HepG2 (cell line): Measurements from ENCODE around the gene SPI1. TPM values are rescaled to one million over a fixed set of nuclear protein-coding genes. Genes with fewer than 3 reads are reported as not detected.

Source experiments
- CEBPB ChIP-seq: IDR thresholded peaks from 2 replicates; pipeline ENCODE4 v1.6.1; 2011; ENCODE audit warnings: low read depth, low read length, improper control_type of control experiment, borderline replicate concordance
- CEBPG ChIP-seq: IDR thresholded peaks from 2 replicates; pipeline ENCODE4 v1.6.1; 2016
- CTCF ChIP-seq: sonication (generic); formaldehyde crosslinking; IDR thresholded peaks from 2 replicates; pipeline ENCODE4 v1.5.0; 2020; ENCODE audit warnings: mild to moderate bottlenecking, missing genetic modification reagents, moderate library complexity
- MYC ChIP-seq: sonication (generic); formaldehyde crosslinking; IDR thresholded peaks from 2 replicates; pipeline ENCODE4 v1.9.0; 2021; ENCODE audit warnings: missing genetic modification reagents, borderline replicate concordance
- NFKB2 ChIP-seq: sonication (generic); formaldehyde crosslinking; IDR thresholded peaks from 2 replicates; pipeline ENCODE4 v1.4.0; 2020; ENCODE audit warnings: missing genetic modification reagents, borderline replicate concordance
- PCBP2 ChIP-seq: fragments of 200-400 bp; formaldehyde crosslinking; optimal IDR thresholded peaks from 2 replicates; pipeline ENCODE3; 2018; ENCODE audit warnings: low read length, low read depth; ENCODE audit not compliant: poor library complexity, severe bottlenecking
- PHF21A ChIP-seq: sonication (generic); formaldehyde crosslinking; IDR thresholded peaks from 2 replicates; pipeline ENCODE4 v1.5.0; 2020; ENCODE audit warnings: mild to moderate bottlenecking, missing genetic modification reagents
- POLR2AphosphoS5 ChIP-seq: IDR thresholded peaks from 2 replicates; pipeline ENCODE4 v1.6.1; 2012; ENCODE audit warnings: low read depth, low read length
- ZKSCAN1 ChIP-seq: fragments of 150-350 bp; IDR thresholded peaks from 2 replicates; pipeline ENCODE4 v1.6.1; 2014; ENCODE audit warnings: low read length
- ZNF263 ChIP-seq: sonication (generic); formaldehyde crosslinking; IDR thresholded peaks from 2 replicates; pipeline ENCODE4 v1.4.0; 2020; ENCODE audit warnings: missing genetic modification reagents
- ZNF281 ChIP-seq: sonication (generic); formaldehyde crosslinking; IDR thresholded peaks from 2 replicates; pipeline ENCODE4 v1.4.0; 2020; ENCODE audit warnings: missing genetic modification reagents, borderline replicate concordance
- ZNF687 ChIP-seq: sonication (generic); formaldehyde crosslinking; IDR thresholded peaks from 2 replicates; pipeline ENCODE4 v1.5.1; 2020; ENCODE audit warnings: mild to moderate bottlenecking, missing genetic modification reagents, moderate library complexity
- polyA plus RNA-seq, 8 experiments: library from polyadenylated mRNA; depleted of rRNA in 3 of 8; stranded (reverse) in 7 of 8; unstranded in 1 of 8; fragments of >200 nt; fragmentation: Illumina TruSeq in 4 of 8; extraction: Trizol in 4 of 8; gene quantifications; 2 replicates each; pipeline versions ENCODE4 v1.2.1 to v1.2.3, GENCODE V29; 2011 to 2016; ENCODE audit warnings: low read depth in 4 of 8, missing spikeins in 1 of 8, mixed read lengths in 1 of 8; ENCODE audit not compliant: insufficient read depth in 1 of 8
- total RNA-seq, 5 experiments: library from RNA; depleted of rRNA; stranded (reverse); fragments of >200 nt; fragmentation: Illumina TruSeq; extraction: Trizol; gene quantifications; 2 replicates each; pipeline ENCODE4 v1.2.3, GENCODE V29; 2016; ENCODE audit warnings: low read depth in 1 of 5

The SPI1 gene
- total and polyA plus RNA-seq, 2 of the 13 experiments (the other 11 are each of a cell fraction or from before 2014, with no cell fraction given): not detected

GRCh38 chr11:47376525-47377371 lies 1.6 kb downstream of the SPI1 start (continued):
- TF ChIP-seq ZNF687 (peak; percentile 3; the same call in 1 of the 2 replicates), CEBPB (peak; percentile 61; the same call in 1 of the 2 replicates), POLR2AphosphoS5 (no peak), NFKB2 (CRISPR knock-in tag) (0 out of 2 replicates have a peak, but pooled peaks have one; percentile 29), ZNF281 (peak; percentile 43; the same call in 1 of the 2 replicates), CTCF (CRISPR knock-in tag) (peak; percentile 38), MYC (CRISPR knock-in tag) (no peak), PHF21A (CRISPR knock-in tag) (no peak), PCBP2 (peak; percentile 68), CEBPG (CRISPR knock-in tag) (peak; percentile 70), ZNF263 (peak; percentile 89), ZKSCAN1 (no peak)
